Prostate gland (tissue), 2 donors: ENCODE measurements around the gene SUCNR1.

ENCODE experiments used
- CTCF ChIP-seq, 4 experiments: fragments of 200-600 bp in 2 of 4; fragments of 450-650 bp in 2 of 4; sonication (generic) in 2 of 4; IDR thresholded peaks; 1 replicate in 3 of 4; 2 replicates in 1 of 4; pipeline ENCODE4 v1.5.1; 2016 to 2019; ENCODE audit warnings: antibody characterized with exemption in 4 of 4, mild to moderate bottlenecking in 2 of 4, moderate library complexity in 2 of 4
- POLR2A ChIP-seq: fragments of 450-650 bp; IDR thresholded peaks from one replicate; pipeline ENCODE4 v1.6.1; 2016; ENCODE audit warnings: antibody characterized with exemption, mild to moderate bottlenecking

GRCh38 chr3:151918253-151919029 lies 45.0 kb downstream of the SUCNR1 start:
- no peak for TF ChIP-seq POLR2A
- peak in 3 of 4 experiments; percentile 24 to 59 (median 50) for TF ChIP-seq CTCF (IDR thresholded peaks at IDR 0.05)
